ENCODE data around the gene VANGL2.

Gene VANGL2

GRCh38 chr1:160429125-160429561 lies 28.8 kb downstream of the VANGL2 start:
- DNase-seq = peak in 1 of 2 donors; percentile 36

GRCh38 chr1:160429702-160430535 lies 29.6 kb downstream of the VANGL2 start:
- DNase-seq = peak in 1 of 2 donors; percentile 61

GRCh38 chr1:160431006-160431405 lies 30.6 kb downstream of the VANGL2 start:
- no peak for DNase-seq

GRCh38 chr1:160431571-160431970 lies 31.2 kb downstream of the VANGL2 start:
- no peak for DNase-seq

GRCh38 chr1:160432371-160432786 lies 32.0 kb downstream of the VANGL2 start:
- peak; percentile 17 to 71 for DNase-seq

- no peak for DNase-seq
These were observed 36.6 kb downstream of the VANGL2 start for GRCh38 chr1:160436966-160437365.

GRCh38 chr1:160437432-160438316 lies 37.3 kb downstream of the VANGL2 start:
- DNase-seq = peak; percentile 51 to 78

- no peak for DNase-seq
These were observed 38.1 kb downstream of the VANGL2 start for GRCh38 chr1:160438317-160438918.

- no peak for DNase-seq
These were observed 38.6 kb downstream of the VANGL2 start for GRCh38 chr1:160438935-160439334.

GRCh38 chr1:160439718-160440117 lies 39.4 kb downstream of the VANGL2 start:
- DNase-seq = no peak

- DNase-seq = no peak
These were observed 46.7 kb downstream of the VANGL2 start for GRCh38 chr1:160446945-160447600.

GRCh38 chr1:160449494-160449893 lies 49.1 kb downstream of the VANGL2 start:
- no peak for DNase-seq

GRCh38 chr1:160451119-160451858 lies 50.9 kb downstream of the VANGL2 start:
- DNase-seq = no peak

- DNase-seq = no peak
These were observed 51.5 kb downstream of the VANGL2 start for GRCh38 chr1:160451859-160452232.

- peak in 1 of 2 donors; percentile 47 for DNase-seq
These were observed 53.1 kb downstream of the VANGL2 start for GRCh38 chr1:160453443-160453842.

GRCh38 chr1:160454371-160455152 lies 54.2 kb downstream of the VANGL2 start:
- DNase-seq = no peak

- no peak for DNase-seq
These were observed 54.8 kb downstream of the VANGL2 start for GRCh38 chr1:160455153-160455517.

GRCh38 chr1:160459056-160459455 lies 58.7 kb downstream of the VANGL2 start:
- DNase-seq = no peak

- DNase-seq = no peak
These were observed 59.3 kb downstream of the VANGL2 start for GRCh38 chr1:160459687-160460086.

GRCh38 chr1:160460214-160460642 lies 59.9 kb downstream of the VANGL2 start:
- peak in 1 of 2 donors; percentile 24 for DNase-seq

GRCh38 chr1:160460683-160461287 lies 60.4 kb downstream of the VANGL2 start:
- no peak for DNase-seq
